Activated T-helper 9 cell treated with anti-CD3 and anti-CD28 coated beads, Interleukin-2, amount 50 U/mL, for 16 hours (primary cell): ENCODE results near the gene LSM4.
"Not testable (repeated sequence)": the region's sequence is repeated elsewhere in the genome, so short reads cannot be mapped to it uniquely, and the experiment has no call there.

ENCODE experiments used
- DNase-seq: peaks from one replicate; pipeline ENCODE4 v3.0.0-alpha.2; 2020; ENCODE audit warnings: low read depth

LSM4 gene

GRCh38 chr19:18322759-18323460, at the start of gene LSM4:
TSS of gene LSM4 (minus strand) at chr19:18323076. CDS start at chr19:18323020, 56 bp downstream.
- peak; percentile 100 for DNase-seq

GRCh38 chr19:18368504-18369222, 45.8 kb upstream of the LSM4 start:
- DNase-seq: no peak

- no peak for DNase-seq
These were observed 43.2 kb upstream of the LSM4 start for GRCh38 chr19:18366021-18366435.

- DNase-seq: no peak
These were observed 42.1 kb upstream of the LSM4 start for GRCh38 chr19:18364826-18365528.

GRCh38 chr19:18364277-18364825, 41.5 kb upstream of the LSM4 start:
- DNase-seq: not testable (repeated sequence)

- no peak for DNase-seq
These were observed 40.9 kb upstream of the LSM4 start for GRCh38 chr19:18363787-18364186.

GRCh38 chr19:18362934-18363542, 40.2 kb upstream of the LSM4 start:
- DNase-seq: no peak

GRCh38 chr19:18361646-18362045, 38.8 kb upstream of the LSM4 start:
- DNase-seq: no peak

DNA sequence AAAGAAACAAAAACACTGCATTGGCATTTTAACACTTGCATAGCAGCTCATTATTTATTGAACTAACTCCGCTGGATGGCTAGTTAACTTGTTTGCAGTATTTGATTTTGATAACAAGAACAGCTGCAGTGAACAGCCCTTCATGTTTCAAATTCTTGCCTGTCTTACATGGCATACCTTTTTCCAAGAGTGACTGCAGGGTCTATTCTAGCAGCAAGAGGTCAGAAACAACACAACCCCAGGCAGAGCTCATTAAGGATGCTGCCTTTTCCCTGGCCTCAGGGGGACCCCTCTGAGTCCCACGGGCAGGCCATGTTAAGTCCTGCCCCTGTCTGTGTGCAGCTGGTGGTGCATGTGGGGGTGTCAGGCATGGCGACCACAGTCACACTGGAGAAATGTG, 34.2 kb upstream of the LSM4 start:
- DNase-seq: no peak

DNA sequence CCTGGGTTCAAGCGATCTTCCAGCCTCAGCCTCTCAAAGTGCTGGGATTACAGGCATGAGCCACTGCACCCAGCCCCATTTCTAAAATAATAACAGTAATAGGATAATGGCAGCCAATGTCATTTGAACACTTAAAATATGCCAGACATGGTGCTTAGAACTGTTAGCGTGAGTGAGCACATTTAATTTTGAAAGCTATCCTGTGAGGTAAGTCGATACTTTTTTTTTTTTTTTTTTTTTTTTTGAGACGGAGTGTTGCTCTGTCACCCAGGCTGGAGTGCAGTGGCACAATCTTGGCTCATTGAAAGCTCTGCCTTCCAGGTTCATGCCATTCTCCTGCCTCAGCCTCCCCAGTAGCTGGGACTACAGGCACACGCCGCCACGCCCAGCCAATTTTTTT, 31.9 kb upstream of the LSM4 start:
- not testable (repeated sequence) for DNase-seq

GRCh38 chr19:18353378-18354005, 30.6 kb upstream of the LSM4 start:
- DNase-seq: no peak

DNA sequence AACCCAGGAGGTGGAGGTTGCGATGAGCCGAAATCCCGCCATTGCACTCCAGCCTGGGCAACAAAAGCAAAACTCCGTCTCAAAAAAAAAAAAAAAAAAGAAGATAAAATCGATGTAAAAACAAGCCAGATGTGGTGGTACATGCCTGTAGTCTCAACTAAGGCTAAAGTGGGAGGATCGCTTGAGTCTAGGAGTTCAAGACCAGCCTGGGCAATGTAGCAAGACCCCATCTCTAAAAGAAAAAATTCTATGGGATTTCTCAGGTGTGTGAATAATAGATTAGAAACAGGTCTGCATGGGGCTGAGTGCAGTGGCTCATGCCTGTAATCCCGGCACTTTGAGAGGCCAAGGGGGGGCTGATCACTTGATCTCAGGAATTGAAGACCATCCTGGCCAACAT, 28.7 kb upstream of the LSM4 start:
- no peak for DNase-seq

DNA sequence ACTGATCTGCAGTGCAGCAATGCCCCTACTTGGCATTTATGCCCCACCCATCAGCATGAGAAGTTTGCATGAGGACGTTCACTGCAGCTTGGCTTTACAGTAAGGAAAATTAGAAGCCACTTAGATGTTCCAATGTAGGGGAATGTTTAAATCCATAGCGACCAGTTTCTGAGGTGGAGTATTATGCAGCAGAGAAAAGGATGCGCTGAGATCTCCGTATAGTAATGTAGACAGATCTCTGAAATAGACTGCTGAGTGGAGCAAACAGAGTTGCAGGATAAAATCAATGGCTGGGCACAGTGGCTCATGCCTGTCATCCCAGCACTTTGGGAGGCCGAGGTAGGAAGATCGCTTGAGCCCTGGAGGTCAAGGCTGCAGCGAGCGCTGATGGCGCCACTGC, 27.6 kb upstream of the LSM4 start:
- DNase-seq: no peak

- DNase-seq: no peak
These were observed 26.8 kb upstream of the LSM4 start for GRCh38 chr19:18349524-18350128.

DNA sequence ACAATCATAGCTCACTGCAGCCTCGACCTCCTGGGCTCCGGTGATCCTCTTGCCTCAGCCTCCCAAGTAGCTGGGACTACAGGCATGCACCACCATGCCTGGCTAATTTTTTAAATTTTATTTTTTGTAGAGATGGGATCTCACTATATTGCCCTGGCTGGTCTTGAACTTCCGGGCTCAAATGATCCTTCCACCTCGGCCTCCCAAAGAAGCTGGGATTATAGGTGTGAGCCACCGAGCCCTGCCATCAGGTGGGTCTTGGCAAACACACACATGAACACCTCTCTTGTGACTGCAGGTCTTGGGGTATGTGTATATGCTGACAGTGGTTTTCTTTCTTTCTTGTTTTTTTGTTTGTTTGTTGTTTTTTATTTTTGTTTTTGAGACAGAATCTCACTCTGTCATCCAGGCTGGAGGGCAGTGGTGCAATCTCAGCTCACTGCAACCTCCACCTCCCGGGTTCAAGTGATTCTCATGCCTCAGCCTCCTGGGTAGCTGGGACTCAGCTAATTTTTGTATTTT, 26.0 kb upstream of the LSM4 start:
- DNase-seq: not testable (repeated sequence)

DNA sequence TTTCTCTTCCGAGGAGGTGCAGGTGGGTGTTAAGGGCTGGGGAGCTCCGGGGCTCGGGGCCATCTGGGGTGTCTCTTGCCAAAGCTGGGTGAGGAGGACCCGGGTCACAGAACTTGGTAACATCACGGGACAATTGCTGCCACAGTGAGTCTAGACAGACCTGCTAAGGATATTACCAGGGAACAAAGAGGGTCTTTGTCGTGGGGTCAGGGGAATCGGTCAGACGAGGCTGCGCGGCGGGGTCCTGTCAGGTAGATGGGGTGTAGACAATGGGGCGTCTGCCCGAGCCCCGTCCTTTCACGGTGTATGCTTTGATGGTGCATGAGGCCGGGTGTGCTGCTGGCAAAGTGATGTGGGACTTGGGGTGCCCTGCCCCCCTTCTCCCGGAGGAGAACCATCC, 25.3 kb upstream of the LSM4 start:
- no peak for DNase-seq

GRCh38 chr19:18346091-18346490, 23.2 kb upstream of the LSM4 start:
- no peak for DNase-seq

DNA sequence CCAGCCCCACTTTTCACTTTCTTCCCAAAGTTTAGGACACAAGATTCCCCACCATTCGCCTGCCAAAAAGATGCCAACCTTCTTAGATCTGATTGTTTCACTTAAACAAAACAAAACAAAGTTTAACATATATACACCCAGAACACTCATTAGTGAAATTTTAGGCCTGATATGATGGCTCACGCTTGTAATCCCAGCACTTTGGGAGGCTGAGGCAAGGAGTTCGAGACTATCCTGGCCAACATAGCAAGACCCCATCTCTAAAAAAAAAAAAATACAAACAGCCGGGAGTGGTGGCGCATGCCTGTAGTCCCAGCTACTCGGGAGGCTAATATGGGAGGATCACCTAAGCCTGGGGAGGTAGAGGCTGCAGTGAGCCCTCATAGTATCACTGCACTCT, 22.4 kb upstream of the LSM4 start:
- no peak for DNase-seq

DNA sequence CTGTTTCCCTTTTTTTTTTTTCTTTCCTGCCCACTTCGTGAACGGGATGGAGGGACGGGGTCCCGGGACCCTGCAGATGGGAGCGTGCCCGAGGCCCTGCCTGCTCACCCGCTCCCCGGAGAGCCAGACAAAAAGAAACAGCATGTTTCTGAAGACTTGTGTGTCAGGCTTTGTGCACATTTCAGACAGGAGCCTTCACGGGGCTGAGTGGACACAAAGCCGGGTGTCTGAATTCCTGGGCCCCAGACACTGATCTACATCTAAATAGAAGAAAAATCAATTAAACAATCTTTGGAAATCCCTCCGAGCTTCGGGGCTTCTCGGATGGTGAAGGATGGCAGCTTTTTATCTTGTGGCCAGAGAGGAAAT, 21.7 kb upstream of the LSM4 start:
- no peak for DNase-seq

GRCh38 chr19:18342090-18342632, 19.3 kb upstream of the LSM4 start:
- no peak for DNase-seq
